DOHH2 (cell line): ENCODE data around the gene OLIG2.

Experiments used
- H3F3A ChIP-seq: fragments of 200-600 bp; sonication (generic), shearing (Covaris generic); 2 replicates; pipeline ENCODE4 v1.6.0; 2016; ENCODE audit warnings: antibody characterized with exemption, mild to moderate bottlenecking; ENCODE audit not compliant: control insufficient read depth, insufficient read depth
- H3K27ac ChIP-seq: fragments of 200-600 bp; sonication (generic); 2 replicates; pipeline ENCODE4 v1.5.1; 2014; ENCODE audit warnings: low read depth, mild to moderate bottlenecking, low read length, moderate library complexity
- H3K27me3 ChIP-seq: fragments of 200-600 bp; sonication (generic); 2 replicates; pipeline ENCODE4 v1.6.1; 2014; ENCODE audit warnings: mild to moderate bottlenecking, low read length, mixed read lengths; ENCODE audit not compliant: control insufficient read depth
- H3K36me3 ChIP-seq: fragments of 200-600 bp; sonication (generic); 2 replicates; pipeline ENCODE4 v1.6.1; 2014; ENCODE audit warnings: mild to moderate bottlenecking, low read length, moderate library complexity, mixed read lengths; ENCODE audit not compliant: control insufficient read depth
- H3K4me1 ChIP-seq: fragments of 200-600 bp; sonication (generic); 2 replicates; pipeline ENCODE4 v1.6.1; 2014; ENCODE audit warnings: mild to moderate bottlenecking, low read length, mixed read lengths; ENCODE audit not compliant: control insufficient read depth
- H3K4me2 ChIP-seq: fragments of 200-600 bp; sonication (generic); 2 replicates; pipeline ENCODE4 v1.6.0; 2014; ENCODE audit warnings: mild to moderate bottlenecking, low read length, moderate library complexity
- H3K4me3 ChIP-seq: fragments of 200-600 bp; sonication (generic); 2 replicates; pipeline ENCODE4 v1.5.1; 2014; ENCODE audit warnings: mild to moderate bottlenecking, low read length, mixed read lengths
- H3K79me2 ChIP-seq: fragments of 200-600 bp; sonication (generic); 2 replicates; pipeline ENCODE4 v1.6.1; 2014; ENCODE audit warnings: mild to moderate bottlenecking, low read length, mixed read lengths; ENCODE audit not compliant: control insufficient read depth
- H3K9me2 ChIP-seq: fragments of 200-600 bp; sonication (generic); replicated peaks from 2 replicates; pipeline ENCODE4 v1.6.1; 2014; ENCODE audit warnings: mild to moderate bottlenecking, low read length, mixed read lengths; ENCODE audit not compliant: control insufficient read depth
- H3K9me3 ChIP-seq: fragments of 200-600 bp; sonication (generic); 2 replicates; pipeline ENCODE4 v1.6.1; 2014; ENCODE audit warnings: antibody characterized with exemption, low read length, mixed read lengths; ENCODE audit not compliant: control insufficient read depth, insufficient read depth
- H4K20me1 ChIP-seq: fragments of 200-600 bp; sonication (generic); 2 replicates; pipeline ENCODE4 v1.6.0; 2014; ENCODE audit warnings: low read depth, mild to moderate bottlenecking, antibody characterized with exemption, low read length, moderate library complexity; ENCODE audit not compliant: control insufficient read depth, insufficient read depth
- CTCF ChIP-seq: fragments of 200-600 bp; sonication (generic); IDR thresholded peaks from one replicate; pipeline ENCODE4 v1.5.1; 2014; ENCODE audit warnings: antibody characterized with exemption, mild to moderate bottlenecking, low read depth, low read length; ENCODE audit not compliant: poor library complexity, severe bottlenecking
- EZH2phosphoT487 ChIP-seq: fragments of 200-600 bp; sonication (generic); IDR thresholded peaks from 2 replicates; pipeline ENCODE4 v1.6.1; 2017; ENCODE audit warnings: borderline replicate concordance, mild to moderate bottlenecking, antibody characterized with exemption, low read length, moderate library complexity, mixed read lengths

OLIG2 gene

GRCh38 chr21:33073636-33074035 lies 47.9 kb downstream of the OLIG2 start:
- Histone ChIP-seq H3K27me3 (peaks cover 29% of the 10 kb centered on the region), H3K9me2 (no peaks in the 10 kb centered on the region), H3K36me3 (no peaks in the 10 kb centered on the region), H4K20me1 (no peaks in the 10 kb centered on the region), H3K4me2 (no peak overlapping the region), H3K79me2 (no peaks in the 10 kb centered on the region), H3K4me1 (no peaks in the 10 kb centered on the region; the same call in 1 of the 2 replicates), H3K9me3 (peaks cover 7% of the 10 kb centered on the region; the same call in 1 of the 2 replicates), H3K4me3 (no peak overlapping the region), H3F3A (no peaks in the 10 kb centered on the region), H3K27ac (no peak overlapping the region)
- TF ChIP-seq EZH2phosphoT487 = no peak
- TF ChIP-seq CTCF = no peak

GRCh38 chr21:33075128-33075527 lies 49.4 kb downstream of the OLIG2 start:
- H3K9me2 ChIP-seq = no peaks in the 10 kb centered on the region
- H3K27ac ChIP-seq = no peak overlapping the region
- TF ChIP-seq CTCF (no peak), EZH2phosphoT487 (no peak)
- H4K20me1 ChIP-seq = no peaks in the 10 kb centered on the region
- no peaks in the 10 kb centered on the region for H3K79me2 ChIP-seq
- H3F3A ChIP-seq = no peaks in the 10 kb centered on the region
- no peak overlapping the region for H3K4me3 ChIP-seq
- H3K27me3 ChIP-seq = peaks cover 29% of the 10 kb centered on the region
- H3K9me3 ChIP-seq = no peaks in the 10 kb centered on the region
- H3K36me3 ChIP-seq = no peaks in the 10 kb centered on the region
- no peak overlapping the region for H3K4me2 ChIP-seq
- peaks cover 10% of the 10 kb centered on the region for H3K4me1 ChIP-seq

GRCh38 chr21:33075596-33076195 lies 50.0 kb downstream of the OLIG2 start:
- Histone ChIP-seq H3K9me3 (no peaks in the 10 kb centered on the region), H3K27ac (no peak overlapping the region), H4K20me1 (no peaks in the 10 kb centered on the region), H3K4me3 (no peak overlapping the region), H3K27me3 (peaks cover 29% of the 10 kb centered on the region), H3K36me3 (no peaks in the 10 kb centered on the region), H3K4me1 (peaks cover 10% of the 10 kb centered on the region), H3K4me2 (no peak overlapping the region), H3K79me2 (no peaks in the 10 kb centered on the region), H3F3A (no peaks in the 10 kb centered on the region), H3K9me2 (no peaks in the 10 kb centered on the region)
- TF ChIP-seq CTCF = no peak
- no peak for TF ChIP-seq EZH2phosphoT487
